Measurements from ENCODE around the gene ZWILCH. TPM values are rescaled to one million over a fixed set of nuclear protein-coding genes. Genes with fewer than 3 reads are reported as not detected.
"Not testable (repeated sequence)": the region's sequence is repeated elsewhere in the genome, so short reads cannot be mapped to it uniquely, and the experiment has no call there.

The ZWILCH gene
- total RNA-seq, 1 experiment from 2014 or later = 21.6 TPM

GRCh38 chr15:66587749-66588148 is 82.6 kb downstream of the ZWILCH start:
- no peak for DNase-seq
- Mint-ChIP-seq H3K4me1 (ENCODE audit: low read depth, unreplicated experiment) (peaks cover 13% of the 10 kb centered on the region), H3K27me3 (ENCODE audit: insufficient read depth, unreplicated experiment) (no peaks in the 10 kb centered on the region), H3K27ac (ENCODE audit: unreplicated experiment) (no peak overlapping the region), H3K9me3 (ENCODE audit: unreplicated experiment) (no peaks in the 10 kb centered on the region), H3K36me3 (ENCODE audit: insufficient read depth, unreplicated experiment) (no peaks in the 10 kb centered on the region), H3K4me3 (ENCODE audit: unreplicated experiment) (no peak overlapping the region)
- no peaks in the 10 kb centered on the region for H3K27me3 ChIP-seq (replicated peaks; ENCODE audit: control insufficient read depth, insufficient read depth, low read length)
- CTCF ChIA-PET = interaction anchor here (0.6 kb wide), 1 partner anchor 23 kb away, joined by 4 read pairs; no protein-coding TSS in a partner anchor
- TF ChIP-seq, protein P1, sequence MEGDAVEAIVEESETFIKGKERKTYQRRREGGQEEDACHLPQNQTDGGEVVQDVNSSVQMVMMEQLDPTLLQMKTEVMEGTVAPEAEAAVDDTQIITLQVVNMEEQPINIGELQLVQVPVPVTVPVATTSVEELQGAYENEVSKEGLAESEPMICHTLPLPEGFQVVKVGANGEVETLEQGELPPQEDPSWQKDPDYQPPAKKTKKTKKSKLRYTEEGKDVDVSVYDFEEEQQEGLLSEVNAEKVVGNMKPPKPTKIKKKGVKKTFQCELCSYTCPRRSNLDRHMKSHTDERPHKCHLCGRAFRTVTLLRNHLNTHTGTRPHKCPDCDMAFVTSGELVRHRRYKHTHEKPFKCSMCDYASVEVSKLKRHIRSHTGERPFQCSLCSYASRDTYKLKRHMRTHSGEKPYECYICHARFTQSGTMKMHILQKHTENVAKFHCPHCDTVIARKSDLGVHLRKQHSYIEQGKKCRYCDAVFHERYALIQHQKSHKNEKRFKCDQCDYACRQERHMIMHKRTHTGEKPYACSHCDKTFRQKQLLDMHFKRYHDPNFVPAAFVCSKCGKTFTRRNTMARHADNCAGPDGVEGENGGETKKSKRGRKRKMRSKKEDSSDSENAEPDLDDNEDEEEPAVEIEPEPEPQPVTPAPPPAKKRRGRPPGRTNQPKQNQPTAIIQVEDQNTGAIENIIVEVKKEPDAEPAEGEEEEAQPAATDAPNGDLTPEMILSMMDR (IDR thresholded peaks at IDR 0.05; ENCODE audit: insufficient read depth in 1 of 2, low read depth in 1 of 2, low read length in 1 of 2, severe bottlenecking in 1 of 2, unreplicated experiment in 1 of 2) = no peak
- intact Hi-C loops (cut with micrococcal nuclease; ENCODE audit: unreplicated experiment) = no loop called here
- peaks cover 27% of the 10 kb centered on the region for H3K4me1 ChIP-seq
- no TSS peak for BruUV-seq (replicated peaks)
- H3K9me3 ChIP-seq = no peaks in the 10 kb centered on the region
- POLR2A ChIA-PET = no interaction called here
- H3K4me3 ChIP-seq (ENCODE audit: low read depth, low read length) = no peak overlapping the region
- H3K36me3 ChIP-seq (ENCODE audit: control insufficient read depth, insufficient read depth, low read length) = no peaks in the 10 kb centered on the region

DNA sequence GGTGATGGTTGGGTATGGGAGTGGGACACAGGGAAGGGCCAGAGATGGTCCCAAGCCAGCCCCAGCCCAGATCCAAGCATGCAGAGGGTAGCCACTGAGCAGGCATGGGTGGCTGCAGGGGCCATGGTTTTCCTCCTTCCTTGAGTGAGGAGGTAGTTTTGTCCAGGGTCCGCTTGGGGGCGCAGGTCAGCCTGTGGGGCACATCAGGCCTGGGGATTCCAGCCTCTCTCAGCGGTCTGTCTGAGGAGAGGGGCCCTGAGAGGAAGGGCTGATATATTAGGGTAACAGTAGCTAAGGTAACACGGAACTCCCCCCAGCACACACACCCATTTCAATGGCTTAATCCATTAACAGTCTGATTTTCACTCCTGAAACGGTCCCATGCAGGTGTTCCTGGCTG is 83.4 kb downstream of the ZWILCH start:
- H3K27me3 Mint-ChIP-seq (ENCODE audit: insufficient read depth, unreplicated experiment) = no peaks in the 10 kb centered on the region
- no peak overlapping the region for H3K4me3 Mint-ChIP-seq (ENCODE audit: unreplicated experiment)
- Histone ChIP-seq H3K4me3 (ENCODE audit: low read depth, low read length) (no peak overlapping the region), H3K27me3 (replicated peaks; ENCODE audit: control insufficient read depth, insufficient read depth, low read length) (no peaks in the 10 kb centered on the region), H3K4me1 (peaks cover 35% of the 10 kb centered on the region), H3K36me3 (ENCODE audit: control insufficient read depth, insufficient read depth, low read length) (no peaks in the 10 kb centered on the region), H3K9me3 (no peaks in the 10 kb centered on the region)
- no TSS peak for BruUV-seq (replicated peaks)
- no peak overlapping the region for H3K27ac Mint-ChIP-seq (ENCODE audit: unreplicated experiment)
- H3K4me1 Mint-ChIP-seq (ENCODE audit: low read depth, unreplicated experiment) = peaks cover 20% of the 10 kb centered on the region
- DNase-seq = no peak
- no peaks in the 10 kb centered on the region for H3K9me3 Mint-ChIP-seq (ENCODE audit: unreplicated experiment)
- ChIA-PET POLR2A (no interaction called here), CTCF (no interaction called here)
- no peaks in the 10 kb centered on the region for H3K36me3 Mint-ChIP-seq (ENCODE audit: insufficient read depth, unreplicated experiment)
- intact Hi-C loops (cut with micrococcal nuclease; ENCODE audit: unreplicated experiment) = no loop called here
- TF ChIP-seq, protein P1 (IDR thresholded peaks at IDR 0.05; ENCODE audit: insufficient read depth in 1 of 2, low read depth in 1 of 2, low read length in 1 of 2, severe bottlenecking in 1 of 2, unreplicated experiment in 1 of 2) = no peak

GRCh38 chr15:66588971-66589370 is 83.8 kb downstream of the ZWILCH start:
- no peak for DNase-seq
- H3K9me3 Mint-ChIP-seq (ENCODE audit: unreplicated experiment) = no peaks in the 10 kb centered on the region
- no peak overlapping the region for H3K4me3 Mint-ChIP-seq (ENCODE audit: unreplicated experiment)
- peaks cover 40% of the 10 kb centered on the region for H3K4me1 ChIP-seq
- no peaks in the 10 kb centered on the region for H3K36me3 Mint-ChIP-seq (ENCODE audit: insufficient read depth, unreplicated experiment)
- no peak overlapping the region for H3K27ac Mint-ChIP-seq (ENCODE audit: unreplicated experiment)
- POLR2A ChIA-PET = no interaction called here
- H3K27me3 Mint-ChIP-seq (ENCODE audit: insufficient read depth, unreplicated experiment) = no peaks in the 10 kb centered on the region
- no peak overlapping the region for H3K4me3 ChIP-seq (ENCODE audit: low read depth, low read length)
- CTCF ChIA-PET = no interaction called here
- no peaks in the 10 kb centered on the region for H3K27me3 ChIP-seq (replicated peaks; ENCODE audit: control insufficient read depth, insufficient read depth, low read length)
- no peaks in the 10 kb centered on the region for H3K9me3 ChIP-seq
- peaks cover 20% of the 10 kb centered on the region for H3K4me1 Mint-ChIP-seq (ENCODE audit: low read depth, unreplicated experiment)
- BruUV-seq (replicated peaks) = no TSS peak
- no peaks in the 10 kb centered on the region for H3K36me3 ChIP-seq (ENCODE audit: control insufficient read depth, insufficient read depth, low read length)
- intact Hi-C loops (cut with micrococcal nuclease; ENCODE audit: unreplicated experiment) = no loop called here
- TF ChIP-seq, protein P1 (IDR thresholded peaks at IDR 0.05; ENCODE audit: insufficient read depth in 1 of 2, low read depth in 1 of 2, low read length in 1 of 2, severe bottlenecking in 1 of 2, unreplicated experiment in 1 of 2) = no peak

DNA sequence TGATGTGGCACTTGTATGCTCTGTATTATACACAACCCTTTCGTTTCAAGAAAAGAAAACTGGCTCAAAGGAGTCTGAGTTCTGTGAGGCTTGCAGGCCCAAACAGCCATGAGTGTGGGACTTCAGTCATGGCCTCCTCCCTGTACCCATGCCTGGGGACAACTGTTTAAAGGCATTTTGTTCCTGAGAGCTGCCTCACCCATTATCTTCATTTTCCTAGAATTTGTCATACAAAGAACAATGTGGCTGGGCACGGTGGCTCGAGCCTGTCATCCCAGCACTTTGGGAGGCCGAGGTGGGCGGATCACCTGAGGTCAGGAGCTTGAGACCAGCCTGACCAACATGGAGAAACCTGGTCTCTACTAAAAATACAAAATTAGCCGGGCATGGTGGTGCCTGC is 84.3 kb downstream of the ZWILCH start:
- not testable (repeated sequence) for BruUV-seq (replicated peaks); H3K9me3 Mint-ChIP-seq (ENCODE audit: unreplicated experiment)

More for the DNA sequence above, 84.3 kb downstream of the ZWILCH start:
- intact Hi-C loops (cut with micrococcal nuclease; ENCODE audit: unreplicated experiment); H3K4me3 ChIP-seq (ENCODE audit: low read depth, low read length); H3K4me3 Mint-ChIP-seq (ENCODE audit: unreplicated experiment); H3K27ac Mint-ChIP-seq (ENCODE audit: unreplicated experiment); H3K9me3 ChIP-seq; DNase-seq; H3K36me3 Mint-ChIP-seq (ENCODE audit: insufficient read depth, unreplicated experiment); POLR2A ChIA-PET; CTCF ChIA-PET; H3K27me3 Mint-ChIP-seq (ENCODE audit: insufficient read depth, unreplicated experiment); H3K27me3 ChIP-seq (replicated peaks; ENCODE audit: control insufficient read depth, insufficient read depth, low read length); H3K36me3 ChIP-seq (ENCODE audit: control insufficient read depth, insufficient read depth, low read length): not testable (repeated sequence)
- H3K4me1 Mint-ChIP-seq (ENCODE audit: low read depth, unreplicated experiment) = peaks cover 20% of the 10 kb centered on the region
- H3K4me1 ChIP-seq = peaks cover 40% of the 10 kb centered on the region

All from Caco-2 (cell line).